ENCODE measurements around the gene MPHOSPH6.
"Not testable (repeated sequence)": the region's sequence is repeated elsewhere in the genome, so short reads cannot be mapped to it uniquely, and the experiment has no call there.

MPHOSPH6 gene

GRCh38 chr16:82169861-82170845 lies at the start of gene MPHOSPH6:
Gene MPHOSPH6 (minus strand): TSS chr16:82170224. CDS start chr16:82170175, 49 bp downstream.
- Histone ChIP-seq H3K27ac (peak within 1 kb of the TSS; percentile 79 to 83), H3K4me3 (peak within 1 kb of the TSS; percentile 80)
- no peak for TF ChIP-seq CTCF (IDR thresholded peaks at IDR 0.05)
- peak; percentile 90 for DNase-seq (ENCODE audit: low spot score)

- no peak for DNase-seq (ENCODE audit: low spot score)
- TF ChIP-seq CTCF (IDR thresholded peaks at IDR 0.05): no peak
- Histone ChIP-seq H3K4me3 (no peak overlapping the region), H3K27ac (no peak overlapping the region)
These were observed 49.3 kb upstream of the MPHOSPH6 start for GRCh38 chr16:82219298-82219697.

- H3K4me3 ChIP-seq; H3K27ac ChIP-seq; DNase-seq (ENCODE audit: low spot score): not testable (repeated sequence)
These were observed 39.3 kb upstream of the MPHOSPH6 start for GRCh38 chr16:82209314-82209713.

- TF ChIP-seq CTCF (IDR thresholded peaks at IDR 0.05): no peak
- Histone ChIP-seq H3K4me3 (no peak overlapping the region), H3K27ac (no peak overlapping the region)
- DNase-seq (ENCODE audit: low spot score): no peak
These were observed 33.2 kb upstream of the MPHOSPH6 start for GRCh38 chr16:82203198-82203597.

- no peak overlapping the region for H3K4me3 ChIP-seq
- H3K27ac ChIP-seq: no peak overlapping the region
- TF ChIP-seq CTCF (IDR thresholded peaks at IDR 0.05): no peak
- DNase-seq (ENCODE audit: low spot score): no peak
These were observed 31.9 kb upstream of the MPHOSPH6 start for GRCh38 chr16:82201926-82202325.

- no peak for TF ChIP-seq CTCF (IDR thresholded peaks at IDR 0.05)
These were observed 31.3 kb upstream of the MPHOSPH6 start for GRCh38 chr16:82201351-82201750.

GRCh38 chr16:82199209-82199608 lies 29.2 kb upstream of the MPHOSPH6 start:
- no peak for TF ChIP-seq CTCF (IDR thresholded peaks at IDR 0.05)

More at GRCh38 chr16:82201351-82201750, 31.3 kb upstream of the MPHOSPH6 start:
- Histone ChIP-seq H3K27ac (no peak overlapping the region), H3K4me3 (no peak overlapping the region)
- DNase-seq (ENCODE audit: low spot score): no peak

More at GRCh38 chr16:82199209-82199608, 29.2 kb upstream of the MPHOSPH6 start:
- no peak overlapping the region for H3K27ac ChIP-seq
- no peak overlapping the region for H3K4me3 ChIP-seq
- DNase-seq (ENCODE audit: low spot score): no peak

Measured in coronary artery (tissue), 2 donors.